Lower leg skin (tissue), 3 donors: ENCODE measurements around the gene FAIM2.
"Not testable (repeated sequence)": the region's sequence is repeated elsewhere in the genome, so short reads cannot be mapped to it uniquely, and the experiment has no call there.

ENCODE experiments used
- CTCF ChIP-seq, 3 donors: fragments of 450-650 bp; IDR thresholded peaks; one replicate each; pipeline ENCODE4 v1.5.1; 2016; ENCODE audit warnings: antibody characterized with exemption in 3 of 3, mild to moderate bottlenecking in 3 of 3, moderate library complexity in 2 of 3
- POLR2A ChIP-seq, 2 donors: fragments of 450-650 bp; IDR thresholded peaks; one replicate each; pipeline ENCODE4 v1.6.1; 2016 to 2017; ENCODE audit warnings: antibody characterized with exemption in 2 of 2, mild to moderate bottlenecking in 1 of 2, moderate library complexity in 1 of 2

- not testable (repeated sequence) for TF ChIP-seq CTCF, POLR2A (IDR thresholded peaks at IDR 0.05)
Observed at GRCh38 chr12:49855890-49856289, 47.8 kb downstream of the FAIM2 start.
